HEK293T (cell line): ENCODE measurements around the gene ZNF331.

Experiments
- BHLHE40 ChIP-seq: fragments of 450-650 bp; IDR thresholded peaks from 2 replicates; pipeline ENCODE4 v1.6.1; 2016; ENCODE audit warnings: mild to moderate bottlenecking, moderate library complexity, borderline replicate concordance
- TARDBP ChIP-seq: fragments of 450-650 bp; IDR thresholded peaks from 2 replicates; pipeline ENCODE4 v1.6.1; 2016
- ZNF384 ChIP-seq: fragments of 450-650 bp; IDR thresholded peaks from 2 replicates; pipeline ENCODE4 v1.6.1; 2016

- TF ChIP-seq ZNF384 (no peak), TARDBP (no peak), BHLHE40 (no peak)
Measured at GRCh38 chr19:53537121-53537520, 824 bp upstream of the ZNF331 start.
